Raji (cell line): Measurements from ENCODE around the gene KCNIP3.

Source experiments
- POLR2A ChIP-seq: IDR thresholded peaks from 2 replicates; pipeline ENCODE4 v1.6.1; 2011; ENCODE audit warnings: low read depth, low read length, control low read depth; ENCODE audit not compliant: insufficient read depth

KCNIP3 gene

DNA sequence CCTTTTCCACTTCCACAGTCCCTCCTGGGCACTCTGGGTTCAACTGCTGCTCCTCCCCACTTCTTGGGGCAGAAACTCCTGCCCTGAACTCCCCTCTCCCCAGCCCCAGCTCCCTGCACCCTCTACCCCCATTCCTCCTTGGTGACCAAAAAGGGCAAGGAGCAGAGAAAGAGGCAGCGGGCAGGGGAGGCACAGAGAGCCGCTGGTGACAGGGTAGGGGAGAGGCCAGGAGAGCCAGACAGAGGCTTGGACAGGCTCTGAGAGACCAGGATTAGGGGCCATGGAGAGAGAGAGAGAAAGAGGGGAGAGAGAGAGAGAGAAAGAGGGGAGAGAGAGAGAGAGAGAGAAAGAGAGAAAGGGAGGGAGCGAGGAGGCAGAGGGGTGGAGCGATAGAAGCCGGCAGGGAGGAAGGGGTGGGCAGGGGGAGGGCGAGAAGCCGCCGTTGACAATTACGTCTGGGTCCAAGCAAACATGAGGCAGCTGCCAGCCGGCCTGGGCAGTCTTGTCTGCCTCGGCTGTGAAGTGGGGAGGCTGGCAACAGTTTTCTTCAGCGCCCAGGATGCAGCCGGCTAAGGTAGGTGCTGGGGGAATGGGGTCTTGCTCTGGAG, at the start of gene KCNIP3:
TSS of gene KCNIP3 (plus strand) at position 468 of the 608 bp plus-strand sequence. CDS start at position 560, 92 bp downstream.
- TF ChIP-seq POLR2A = no peak

DNA sequence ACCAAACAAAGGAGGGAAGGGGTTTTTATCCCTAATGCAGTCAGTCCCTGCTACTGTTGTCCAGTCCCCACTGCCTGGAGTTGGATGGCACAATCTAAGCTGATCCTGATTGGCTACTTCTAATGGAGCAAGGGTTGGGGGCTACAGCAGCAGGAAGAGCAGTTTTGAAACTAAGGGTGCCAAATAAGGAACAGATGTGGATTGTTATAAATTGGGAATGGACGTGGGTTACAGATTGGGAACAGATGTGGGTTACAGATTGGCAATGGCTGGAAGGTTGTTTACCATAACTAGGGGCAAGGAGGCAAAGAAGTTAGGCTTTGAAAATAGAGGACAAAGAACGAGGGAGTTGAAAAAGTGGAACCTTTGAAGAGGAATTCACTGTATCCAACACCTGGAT, 38.9 kb upstream of the KCNIP3 start:
- no peak for TF ChIP-seq POLR2A

DNA sequence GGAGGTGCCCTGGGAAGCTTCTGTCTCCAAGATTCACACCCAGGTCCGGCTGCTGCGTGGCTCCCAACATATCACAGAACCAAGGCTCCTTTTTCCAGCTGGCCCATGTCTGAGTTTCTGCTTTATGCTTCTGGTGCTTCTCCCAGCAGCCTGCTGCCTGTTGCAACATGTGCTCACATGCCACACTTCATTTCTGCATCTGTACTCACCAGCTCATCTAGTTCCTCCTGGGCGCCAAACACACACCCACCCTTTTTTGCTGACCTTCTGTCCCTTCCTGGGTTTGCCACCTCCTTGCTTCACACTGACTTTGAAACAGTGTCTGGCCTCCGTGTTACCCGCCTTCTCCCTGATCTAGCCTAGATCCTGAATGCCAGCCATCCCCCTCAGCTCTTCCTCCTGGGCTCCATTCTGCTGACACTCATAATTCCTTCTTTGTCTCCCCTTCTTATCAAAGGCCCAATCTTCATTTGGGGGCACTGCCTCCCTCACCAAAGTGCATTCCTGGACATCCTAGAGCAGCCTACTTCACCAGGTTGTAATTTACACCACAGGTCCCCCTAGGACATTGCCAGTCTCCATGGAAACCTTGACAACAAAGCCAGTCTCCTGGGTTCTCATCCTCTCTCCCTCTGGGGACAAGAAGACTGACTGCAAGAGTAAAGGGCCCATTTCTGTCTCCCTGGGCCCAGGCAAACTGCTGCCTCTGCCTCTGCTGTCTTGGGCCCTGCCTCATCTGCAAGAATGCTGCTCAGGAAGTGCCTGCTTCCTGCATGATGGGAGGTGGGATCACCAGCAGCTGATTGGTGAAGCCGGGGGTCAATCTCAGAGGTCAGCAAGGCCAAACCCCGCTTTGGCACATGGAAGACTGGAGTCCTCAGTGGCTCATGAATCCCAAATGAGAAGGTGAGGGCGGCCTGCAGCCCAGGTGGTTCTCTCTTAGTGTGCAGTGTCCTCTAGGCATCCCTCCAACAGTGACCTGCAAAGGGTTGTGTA, 36.8 kb upstream of the KCNIP3 start:
- TF ChIP-seq POLR2A = no peak

DNA sequence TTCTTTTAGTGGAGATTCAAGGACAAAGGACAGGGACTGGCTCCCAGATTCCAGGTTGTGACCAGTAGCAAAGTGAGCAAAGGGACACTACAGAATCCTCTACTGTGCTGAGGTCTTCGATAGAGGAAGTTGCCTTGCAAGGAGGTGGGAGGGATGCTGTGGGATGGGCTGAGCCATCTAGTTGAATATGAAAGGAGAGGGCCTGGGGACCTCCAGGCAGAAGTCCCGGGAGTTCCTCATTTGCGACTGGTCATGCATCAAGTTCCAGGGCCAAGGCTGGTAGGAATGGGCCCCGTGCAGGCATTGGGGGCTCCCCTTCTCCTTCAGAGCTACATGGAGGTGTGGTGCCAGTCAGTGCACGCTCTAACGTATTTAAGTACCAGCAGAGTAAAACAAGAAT, 35.5 kb upstream of the KCNIP3 start:
- no peak for TF ChIP-seq POLR2A

DNA sequence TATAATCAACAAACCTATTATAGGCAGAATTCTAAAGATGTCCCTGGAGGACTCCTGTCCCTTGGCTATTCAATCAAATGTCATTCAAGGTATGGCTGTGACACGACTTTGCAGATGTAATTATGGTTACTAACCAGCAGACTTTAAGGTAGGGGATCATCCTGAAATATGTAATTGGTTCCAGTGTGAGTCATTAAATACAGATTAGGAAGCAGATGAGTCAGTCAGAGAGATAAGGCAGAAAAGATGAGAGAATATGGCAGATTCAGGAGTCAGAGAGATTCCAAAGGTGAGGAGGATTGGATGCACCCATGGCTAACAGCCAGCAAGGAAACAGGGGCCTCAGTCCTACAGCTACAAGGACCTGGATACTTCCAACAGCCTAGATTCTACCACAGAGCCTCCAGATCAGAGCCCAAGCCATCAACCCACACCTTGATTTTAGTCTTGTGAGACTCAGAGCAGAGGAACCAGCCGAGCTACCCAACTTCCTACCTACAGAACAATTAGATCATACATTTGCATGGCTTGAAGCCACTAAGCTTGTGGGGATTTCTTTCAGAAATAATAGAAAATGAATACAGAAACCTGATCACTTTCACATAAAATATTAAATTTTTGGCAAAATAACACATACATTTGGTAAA, 34.1 kb upstream of the KCNIP3 start:
- no peak for TF ChIP-seq POLR2A

DNA sequence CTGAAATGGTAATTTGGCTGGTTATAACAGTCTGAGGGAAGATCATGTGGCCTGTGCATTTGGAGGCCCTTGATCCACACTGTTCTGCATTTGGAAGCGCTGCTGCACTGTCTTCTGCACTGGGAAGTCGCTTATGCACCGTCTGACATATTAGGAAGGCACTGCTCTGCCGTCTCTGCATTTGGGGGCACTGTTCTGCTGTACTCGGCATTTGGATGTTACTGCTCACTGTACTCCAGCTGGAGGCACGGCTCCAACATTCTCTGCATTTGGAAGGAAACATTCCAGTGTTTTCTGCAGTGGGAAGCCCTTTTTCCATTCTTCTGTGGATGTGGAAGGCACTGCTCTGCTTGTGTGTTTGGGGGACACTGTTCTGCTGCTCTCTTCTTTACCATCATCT, 32.5 kb upstream of the KCNIP3 start:
- no peak for TF ChIP-seq POLR2A

DNA sequence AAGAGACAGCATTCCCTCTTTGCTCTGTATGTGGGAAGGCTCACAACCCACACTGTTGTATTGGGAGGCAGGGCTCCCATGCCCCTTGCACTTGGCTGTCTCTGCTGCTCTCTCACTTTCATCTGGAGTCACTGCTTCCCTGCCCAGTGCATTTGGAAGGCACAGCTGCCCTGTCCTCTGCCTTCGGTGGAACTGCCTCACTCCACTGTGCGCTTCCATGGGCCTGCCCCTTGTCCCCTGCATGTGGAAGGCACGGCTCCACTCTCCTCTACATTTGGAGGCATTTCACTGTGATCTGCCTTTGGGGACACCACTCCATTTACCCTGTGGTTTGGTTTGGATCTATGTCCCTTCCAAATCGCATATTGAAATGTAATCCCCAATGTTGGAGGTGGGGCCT, 32.0 kb upstream of the KCNIP3 start:
- no peak for TF ChIP-seq POLR2A

DNA sequence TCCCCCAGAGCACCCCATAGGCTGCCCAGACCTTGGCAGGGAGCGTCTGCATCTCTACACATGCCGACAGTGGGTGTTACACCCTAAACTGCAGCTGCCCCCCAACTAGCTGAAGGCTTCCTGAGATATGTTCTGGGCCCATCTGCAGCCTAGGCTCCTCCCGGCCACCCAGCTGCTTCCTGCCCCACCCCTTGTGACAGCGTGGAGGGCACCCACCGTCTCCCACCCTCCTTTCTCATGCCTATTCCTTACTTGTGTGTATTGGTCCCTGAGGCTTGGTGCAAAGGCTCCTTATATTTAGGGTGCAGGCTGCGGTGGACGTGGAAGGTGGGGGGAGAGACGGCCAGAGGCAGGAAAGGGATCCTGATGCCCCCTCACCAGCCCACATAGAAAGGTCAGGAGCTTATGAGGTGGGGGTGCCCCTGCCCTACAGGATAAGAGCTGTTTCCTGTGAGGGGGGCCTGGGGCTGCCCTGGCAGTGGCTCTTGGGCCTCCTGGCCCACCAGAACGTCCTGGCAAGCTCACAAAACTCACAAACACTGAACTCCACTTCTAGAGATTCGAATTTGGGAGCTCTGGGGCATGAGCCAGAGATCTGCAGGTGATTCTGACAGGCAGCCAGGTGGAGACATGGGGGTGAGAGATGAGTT, 30.2 kb upstream of the KCNIP3 start:
- no peak for TF ChIP-seq POLR2A

DNA sequence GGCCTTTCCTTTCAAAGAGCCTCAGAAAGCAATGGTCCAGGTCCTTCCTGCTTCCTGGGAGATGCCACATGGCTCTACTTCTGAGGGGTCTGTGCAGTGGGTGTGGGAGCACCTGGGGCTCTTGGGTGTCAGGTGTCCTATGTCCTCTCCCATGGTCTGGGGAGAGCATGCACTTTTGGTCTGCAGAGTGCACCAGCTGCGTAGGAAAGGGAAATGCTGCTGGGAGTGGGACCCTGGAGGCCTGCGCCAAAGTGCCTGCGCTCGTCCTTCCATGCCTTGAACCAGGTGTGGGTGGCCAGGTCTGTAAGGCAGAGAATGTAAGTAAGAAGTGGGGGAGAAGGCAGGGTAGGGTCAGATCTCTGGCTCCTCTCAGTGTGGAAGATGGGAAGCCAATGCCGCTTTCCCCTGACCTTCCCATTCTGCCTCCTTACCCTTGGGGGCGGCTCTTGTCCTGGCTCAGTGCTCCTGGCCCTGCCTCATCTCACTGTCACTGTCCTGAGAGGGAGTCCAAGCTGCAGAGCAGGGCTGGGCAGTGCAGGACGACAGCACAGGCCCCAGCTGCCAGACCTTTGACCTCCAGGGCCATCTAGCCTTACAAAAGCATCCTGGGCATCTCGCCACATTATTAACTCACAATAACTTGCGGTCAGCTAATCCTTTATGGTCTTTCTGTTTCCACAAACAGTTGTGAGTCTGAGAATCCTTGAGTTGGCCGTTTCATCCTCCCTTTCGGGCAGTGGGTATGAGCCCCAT, 29.5 kb upstream of the KCNIP3 start:
- no peak for TF ChIP-seq POLR2A

DNA sequence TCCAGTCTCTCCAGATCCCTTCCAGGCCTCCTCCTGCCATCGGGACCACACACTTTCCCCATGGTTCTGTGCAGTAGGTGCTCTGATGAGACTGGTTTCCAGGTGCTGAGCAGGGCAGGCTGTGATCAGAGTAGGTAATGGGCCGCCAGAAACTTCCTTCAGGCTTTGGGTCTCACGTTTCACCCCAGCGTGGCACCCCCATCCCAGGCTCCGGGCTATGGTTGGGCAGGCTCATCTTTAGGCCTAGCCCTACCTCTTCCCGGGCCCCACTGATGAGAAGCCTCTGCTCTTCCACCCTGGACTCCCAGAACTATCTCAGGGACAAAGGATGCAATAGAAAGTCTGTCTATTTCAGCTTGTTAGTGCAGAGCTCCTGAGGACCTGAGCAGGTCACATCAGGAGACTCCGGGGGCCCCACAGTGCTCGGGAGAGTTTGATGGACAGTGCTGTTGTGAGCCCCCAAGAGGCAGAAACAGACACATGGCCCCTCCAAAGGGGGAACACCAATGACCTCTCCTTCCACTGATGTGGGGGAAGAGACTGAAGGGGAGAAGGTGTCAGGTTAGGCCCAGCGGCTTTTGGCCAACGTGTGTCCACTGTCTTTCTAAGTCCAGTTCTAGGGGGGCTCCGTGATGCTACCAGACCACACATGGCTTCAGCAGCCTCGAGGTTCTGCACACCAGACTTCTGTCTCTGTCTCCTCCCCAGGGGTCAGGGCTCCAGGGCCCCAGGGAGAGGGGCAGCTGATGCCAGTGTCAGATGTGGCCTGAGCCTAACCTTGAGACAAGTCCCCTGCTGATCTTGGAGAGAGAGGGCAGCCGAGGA, 28.7 kb upstream of the KCNIP3 start:
- no peak for TF ChIP-seq POLR2A

DNA sequence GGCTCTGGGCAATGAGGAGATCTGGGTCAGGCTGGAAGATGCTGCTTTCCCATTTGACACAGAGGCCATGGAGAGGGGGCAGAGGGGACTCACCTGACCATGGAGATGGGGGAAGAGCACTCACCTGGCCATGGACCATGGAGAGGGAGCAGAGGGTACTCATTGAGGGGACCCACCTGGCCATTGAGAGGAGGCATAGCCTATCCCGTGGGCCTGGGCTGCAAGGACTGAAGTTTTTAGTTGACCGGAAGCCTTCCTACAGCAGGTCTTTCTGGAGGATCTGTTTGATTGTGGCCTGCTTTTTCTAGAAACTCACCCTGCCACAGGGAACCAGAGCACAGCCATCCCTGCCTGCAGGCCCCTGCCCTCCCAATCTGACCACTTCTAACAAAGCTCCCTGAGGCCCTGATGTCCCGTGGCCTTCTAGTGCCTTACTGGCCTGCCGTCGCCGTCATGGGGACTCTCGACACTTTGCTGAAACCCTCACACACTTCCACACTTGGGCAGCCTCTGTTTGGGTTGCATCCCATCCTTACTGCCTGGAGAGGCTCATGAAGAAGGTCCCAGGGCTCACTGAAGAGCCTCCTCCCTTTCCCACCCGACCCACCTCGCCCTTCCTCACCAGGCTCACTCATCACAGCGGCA, 28.0 kb upstream of the KCNIP3 start:
- no peak for TF ChIP-seq POLR2A

DNA sequence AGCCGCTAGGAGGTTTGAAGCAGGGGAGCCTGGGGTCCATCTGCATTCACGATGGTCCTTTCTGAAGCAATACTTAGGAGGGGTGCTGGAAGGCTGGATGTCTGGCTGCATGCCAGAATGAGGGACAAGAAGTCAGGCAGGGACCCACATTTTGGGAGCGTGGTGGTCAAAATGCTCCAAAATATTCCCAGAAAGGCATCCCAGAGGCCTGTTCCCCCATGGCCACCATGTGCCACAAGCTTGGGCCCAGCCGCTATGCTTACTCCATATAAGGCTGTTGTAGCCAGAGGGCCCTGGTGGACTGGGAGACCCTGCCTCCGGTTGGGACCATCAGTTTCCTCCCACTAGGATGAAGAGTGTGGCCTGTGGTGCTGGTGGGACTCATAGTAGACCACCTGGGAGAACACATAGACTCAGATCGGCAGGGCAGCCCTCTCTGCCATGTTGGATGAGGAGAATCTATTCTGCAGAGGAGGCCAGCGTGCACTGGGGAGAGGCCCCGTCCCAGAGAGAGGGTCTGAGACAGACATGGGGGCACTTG, 26.5 kb upstream of the KCNIP3 start:
- no peak for TF ChIP-seq POLR2A

DNA sequence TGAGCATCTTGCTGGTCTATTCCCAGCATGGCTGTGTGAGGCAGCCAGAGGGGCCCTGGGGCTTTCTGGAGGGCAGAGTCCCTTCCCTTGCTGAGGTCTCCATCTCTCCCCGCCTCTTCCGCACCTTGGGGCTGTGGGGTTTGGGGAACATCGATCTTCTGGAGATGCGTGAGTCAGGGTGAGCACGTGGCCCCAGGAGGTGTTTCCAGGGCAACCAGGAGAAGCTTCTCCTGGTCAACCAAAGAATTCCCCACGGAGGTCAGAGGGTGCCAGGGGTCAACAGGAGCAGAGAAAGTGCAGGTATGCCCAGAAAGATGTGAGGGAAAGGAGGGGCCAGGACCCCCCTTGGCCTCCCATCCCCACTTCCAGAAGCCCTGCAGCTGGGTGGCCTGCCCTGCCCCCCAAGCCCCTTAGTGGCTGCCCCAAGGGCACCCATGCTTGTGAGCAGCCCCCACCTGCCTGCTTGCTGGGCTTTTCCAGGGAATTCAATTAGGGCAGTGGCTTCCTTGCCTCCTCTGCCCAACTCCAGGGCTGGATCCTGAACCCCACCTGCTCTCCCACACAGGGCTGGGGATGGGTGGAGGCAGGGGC, 25.7 kb upstream of the KCNIP3 start:
- no peak for TF ChIP-seq POLR2A
